ENCODE results near the gene UBA1. TPM values are rescaled to one million over a fixed set of nuclear protein-coding genes. Genes with fewer than 3 reads are reported as not detected.

Gene UBA1
- total and polyA plus RNA-seq, 2 donors (not counting 3 experiments of a cell fraction or from before 2014, with no cell fraction given) = 237 to 297 TPM

- intact Hi-C loops (cut with micrococcal nuclease) = no loop called here
Measured at GRCh38 chrX:47243351-47243750, 49.7 kb downstream of the UBA1 start.

More at GRCh38 chrX:47243351-47243750, 49.7 kb downstream of the UBA1 start:
- H3K36me3 ChIP-seq (ENCODE audit: control insufficient read depth in 2 of 2, extremely low read depth in 1 of 2, insufficient read depth in 2 of 2, low read length in 2 of 2) = peaks cover 0 to 27% of the 10 kb centered on the region in 2 experiments
- H3K4me3 ChIP-seq (replicated peaks in 1 of 3; ENCODE audit: insufficient read depth in 1 of 3, low read depth in 1 of 3, low read length in 3 of 3) = no peak overlapping the region
- H3K9me1 ChIP-seq (replicated peaks; ENCODE audit: control insufficient read depth, extremely low read depth, insufficient read depth, low read length) = no peaks in the 10 kb centered on the region
- BruUV-seq (replicated peaks) = no TSS peak
- H4K20me1 ChIP-seq (replicated peaks; ENCODE audit: control insufficient read depth, extremely low read depth, insufficient read depth, low read length) = no peaks in the 10 kb centered on the region
- no peaks in the 10 kb centered on the region for H3K27me3 ChIP-seq (ENCODE audit: control insufficient read depth in 2 of 2, insufficient read depth in 2 of 2, low read length in 2 of 2)
- DNase-seq (ENCODE audit: low read depth, low spot score) = no peak
- H3K79me2 ChIP-seq (ENCODE audit: control insufficient read depth, insufficient read depth, low read length) = no peaks in the 10 kb centered on the region
- no peak overlapping the region for H2AFZ ChIP-seq (ENCODE audit: low read depth, low read length)
- no peak overlapping the region for H3K9ac ChIP-seq (replicated peaks; ENCODE audit: extremely low read depth, insufficient read depth, low read length)
- no peaks in the 10 kb centered on the region for H3K9me3 ChIP-seq (replicated peaks; ENCODE audit: control insufficient read depth, insufficient read depth, low read length)
- dilution Hi-C loops (cut with MboI; ENCODE audit: extremely low pct_ligation_motif_present, low sequenced_read_pairs) = no loop called here
- CTCF ChIA-PET = no interaction called here
- TF ChIP-seq EZH2 (IDR thresholded peaks at IDR 0.05; ENCODE audit: borderline replicate concordance, low read depth, low read length, severe bottlenecking) (no peak), CTCF (IDR thresholded peaks at IDR 0.05; ENCODE audit: extremely low read depth in 1 of 2, insufficient read depth in 1 of 2, low read depth in 1 of 2, low read length in 2 of 2) (no peak), POLR2A (IDR thresholded peaks at IDR 0.05; ENCODE audit: low read depth, low read length) (no peak), JUN (IDR thresholded peaks at IDR 0.05; ENCODE audit: borderline replicate concordance, insufficient read depth, insufficient read length, low read depth) (no peak), MAX (IDR thresholded peaks at IDR 0.05; ENCODE audit: insufficient read depth, insufficient read length) (no peak), FOS (IDR thresholded peaks at IDR 0.05; ENCODE audit: borderline replicate concordance, insufficient read depth, low read length) (no peak), MYC (IDR thresholded peaks at IDR 0.05; ENCODE audit: low read depth, low read length) (no peak), GATA2 (IDR thresholded peaks at IDR 0.05; ENCODE audit: insufficient read depth, insufficient read length, low read depth, low read length) (no peak), POLR2AphosphoS5 (IDR thresholded peaks at IDR 0.05; ENCODE audit: insufficient read depth, low read depth, low read length) (no peak)
- FAIRE-seq = no peak
- no peak overlapping the region for H3K4me2 ChIP-seq (ENCODE audit: insufficient read depth, low read length)
- POLR2A ChIA-PET = no interaction called here
- H3K27ac ChIP-seq (ENCODE audit: insufficient read depth, low read depth, low read length) = no peak overlapping the region
- no peaks in the 10 kb centered on the region for H3K4me1 ChIP-seq (ENCODE audit: control insufficient read depth, extremely low read depth, insufficient read depth, low read length)

Data from endothelial cell of umbilical vein (primary cell).